DMS53 (cell line): ENCODE data around the gene CENPV.
"Not testable (repeated sequence)": the region's sequence is repeated elsewhere in the genome, so short reads cannot be mapped to it uniquely, and the experiment has no call there.

ENCODE experiments used
- DNase-seq: peaks from one replicate; lab custom pipeline; 2025; lab: John Stamatoyannopoulos, UW

The CENPV gene

DNA sequence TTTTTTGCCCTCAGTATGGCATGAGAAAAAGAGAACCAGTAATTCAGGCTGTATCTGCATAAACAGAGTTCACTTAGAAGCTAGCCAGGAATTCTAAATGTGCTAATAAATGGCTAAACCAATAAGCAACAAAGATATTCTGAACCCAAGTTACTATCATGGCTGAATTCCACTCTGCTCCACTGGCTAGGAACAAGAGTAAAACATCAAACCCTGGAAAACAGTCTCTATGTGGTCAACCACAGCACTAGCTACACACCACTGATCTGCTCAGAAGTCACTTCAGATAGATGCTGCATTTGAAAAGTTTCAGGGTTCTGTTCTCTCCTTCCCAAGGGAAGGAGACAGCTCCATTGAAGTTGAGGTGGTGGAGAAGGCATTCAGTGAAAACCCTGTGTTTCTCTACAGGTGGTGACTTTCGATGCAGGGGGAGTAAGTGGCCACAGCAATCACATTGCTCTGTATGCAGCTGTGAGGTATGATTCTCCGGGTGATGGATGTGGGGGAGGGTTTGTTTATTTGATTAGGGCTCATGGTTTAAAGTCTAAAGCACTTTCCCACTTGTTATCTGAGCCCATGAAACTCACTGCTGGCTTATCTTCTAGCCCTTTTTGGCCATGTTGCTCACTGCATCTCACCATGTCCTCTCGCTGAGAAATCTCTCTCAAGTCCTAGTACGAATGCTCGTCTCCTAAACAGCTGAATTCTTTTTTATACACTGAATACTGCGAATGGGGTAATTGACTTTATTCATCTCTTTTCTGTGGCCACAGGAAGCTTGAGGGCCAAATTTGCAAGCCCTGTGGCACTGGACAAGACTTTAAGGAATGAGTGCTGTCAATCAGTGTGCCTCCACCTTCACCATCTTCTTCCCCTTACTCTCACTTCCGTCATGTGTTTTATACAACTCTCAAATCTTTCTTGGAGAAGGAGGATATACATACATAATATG is 39.9 kb downstream of the CENPV start:
- peak; percentile 11 for DNase-seq

DNA sequence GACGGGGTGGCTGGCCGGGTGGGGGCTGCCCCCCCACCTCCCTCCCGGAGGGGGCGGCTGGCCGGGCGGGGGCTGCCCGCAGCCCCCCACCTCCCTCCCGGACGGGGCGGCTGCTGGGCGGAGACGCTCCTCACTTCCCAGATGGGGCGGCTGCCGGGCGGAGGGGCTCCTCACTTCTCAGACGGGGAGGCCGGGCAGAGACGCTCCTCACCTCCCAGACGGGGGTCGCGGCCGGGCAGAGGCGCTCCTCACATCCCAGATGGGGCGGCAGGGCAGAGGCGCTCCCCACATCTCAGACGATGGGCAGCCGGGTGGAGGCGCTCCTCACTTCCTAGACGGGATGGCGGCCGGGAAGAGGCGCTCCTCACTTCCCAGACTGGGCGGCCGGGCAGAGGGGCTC is 41.2 kb downstream of the CENPV start:
- not testable (repeated sequence) for DNase-seq

DNA sequence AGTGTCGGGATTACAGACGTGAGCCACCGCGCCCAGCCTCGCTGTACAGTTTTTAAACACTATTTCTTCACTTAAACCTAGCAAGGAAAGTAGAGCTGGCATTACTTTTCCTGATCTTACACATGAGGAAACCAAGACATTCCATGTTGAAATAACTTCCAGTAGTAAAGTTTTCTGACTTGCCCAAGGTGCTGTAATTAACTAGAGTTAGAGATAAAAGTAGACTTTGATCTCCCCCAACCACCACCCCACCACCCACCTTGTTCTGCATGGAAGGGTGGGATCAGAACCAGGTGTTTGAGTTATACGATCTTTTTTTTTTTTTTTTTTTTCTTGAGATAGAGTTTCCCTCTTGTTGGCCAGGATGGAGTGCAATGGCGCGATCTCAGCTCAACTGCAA is 47.1 kb downstream of the CENPV start:
- DNase-seq, result no peak

DNA sequence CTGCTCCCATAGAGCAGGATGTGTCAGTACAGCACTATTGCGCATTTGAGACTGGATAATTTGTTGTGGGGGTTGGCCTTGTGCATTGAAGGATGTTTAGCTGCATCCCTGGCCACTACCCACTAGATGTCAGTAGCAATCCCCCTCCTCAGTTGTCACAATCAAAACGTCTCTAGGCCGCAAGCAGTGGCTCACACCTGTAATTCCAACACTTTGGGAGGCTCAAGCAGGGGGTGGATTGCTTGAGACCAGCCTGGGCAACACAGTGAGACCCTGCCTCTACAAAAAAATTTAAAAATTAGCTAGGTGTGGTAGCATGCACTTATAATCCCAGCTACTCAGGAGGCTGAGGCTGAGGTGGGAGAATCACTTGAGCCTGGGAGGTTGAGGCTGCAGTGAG is 48.4 kb downstream of the CENPV start:
- peak; percentile 38 for DNase-seq

DNA sequence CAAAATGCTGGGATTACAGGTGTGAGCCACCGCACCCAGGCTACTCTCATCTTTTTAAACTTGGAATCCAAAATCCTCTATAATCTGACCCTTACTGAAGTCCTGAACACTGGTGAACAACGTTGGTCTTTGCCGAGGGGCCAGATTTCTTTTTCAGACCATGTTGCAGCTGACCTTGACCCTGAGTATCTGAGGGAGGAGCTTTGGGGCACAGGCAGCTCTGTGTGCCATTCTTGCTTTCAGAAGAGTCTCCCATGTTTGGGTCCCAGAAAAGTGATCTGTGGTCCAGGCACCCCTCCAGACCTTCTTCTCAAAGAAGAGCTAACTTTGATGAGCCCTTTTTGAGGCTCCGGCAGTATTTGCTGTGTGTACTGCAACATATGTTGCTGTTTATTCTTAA is 50.4 kb downstream of the CENPV start:
- no peak for DNase-seq

DNA sequence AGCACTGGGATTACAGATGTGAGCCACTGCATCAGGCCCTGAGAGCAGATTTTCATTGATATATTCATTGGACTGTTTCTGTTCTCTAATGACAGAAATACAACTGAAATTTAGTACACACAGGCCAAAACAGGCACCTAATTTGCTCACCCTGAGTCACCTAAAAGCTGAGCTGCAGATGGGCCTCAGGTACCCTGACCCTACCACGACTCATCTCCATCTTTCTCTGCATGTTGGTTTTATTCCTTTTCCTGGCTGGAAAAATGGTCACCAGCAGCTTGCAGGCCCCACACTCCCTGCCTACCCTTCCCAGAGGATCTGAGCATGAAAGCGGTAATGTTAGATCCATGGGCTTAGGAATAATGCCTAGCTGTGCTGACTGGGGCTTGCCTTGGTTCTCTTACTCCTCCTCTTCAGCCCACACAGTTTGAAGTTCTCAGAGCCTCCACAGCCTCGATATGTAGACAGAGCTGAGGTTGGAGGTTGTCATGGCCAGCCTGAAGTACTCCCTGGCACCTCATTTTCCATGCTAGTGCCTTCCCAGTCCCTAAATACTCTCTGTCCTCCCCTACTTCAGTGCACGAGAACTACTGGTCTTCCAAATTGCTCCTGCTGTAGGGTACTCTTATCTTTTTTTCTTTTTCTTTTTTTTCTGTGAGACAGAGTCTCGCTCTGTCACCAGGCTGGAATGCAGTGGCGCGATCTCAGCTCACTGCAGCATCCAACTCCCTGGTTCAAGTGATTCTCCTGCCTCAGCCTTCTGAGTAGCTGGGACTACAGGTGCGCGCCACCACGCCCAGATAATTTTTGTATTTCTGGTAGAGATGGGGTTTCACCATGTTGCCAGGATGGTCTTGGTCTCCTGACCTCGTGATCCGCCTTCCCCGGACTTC is 51.1 kb downstream of the CENPV start:
- no peak for DNase-seq

DNA sequence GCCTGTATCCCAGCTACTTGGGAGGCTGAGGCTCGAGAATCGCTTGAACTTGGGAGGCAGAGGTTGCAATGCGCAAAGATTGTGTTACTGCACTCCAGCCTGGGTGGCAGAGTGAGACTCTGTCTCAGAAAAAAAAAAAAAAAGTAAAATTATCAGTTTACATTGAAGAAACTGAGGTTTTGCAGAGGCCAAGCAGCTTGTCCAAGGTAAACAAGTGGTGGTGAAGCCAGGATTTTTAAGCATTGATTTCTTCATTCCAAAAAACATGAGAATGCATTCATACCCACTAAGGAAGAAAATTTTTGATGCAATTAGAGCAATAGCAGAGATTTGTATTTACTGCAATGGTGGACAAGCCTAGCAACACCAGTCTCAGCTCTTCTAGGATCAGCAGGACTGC is 52.7 kb downstream of the CENPV start:
- DNase-seq, result no peak

GRCh38 chr17:16298140-16298662 is 55.1 kb downstream of the CENPV start:
- no peak for DNase-seq

DNA sequence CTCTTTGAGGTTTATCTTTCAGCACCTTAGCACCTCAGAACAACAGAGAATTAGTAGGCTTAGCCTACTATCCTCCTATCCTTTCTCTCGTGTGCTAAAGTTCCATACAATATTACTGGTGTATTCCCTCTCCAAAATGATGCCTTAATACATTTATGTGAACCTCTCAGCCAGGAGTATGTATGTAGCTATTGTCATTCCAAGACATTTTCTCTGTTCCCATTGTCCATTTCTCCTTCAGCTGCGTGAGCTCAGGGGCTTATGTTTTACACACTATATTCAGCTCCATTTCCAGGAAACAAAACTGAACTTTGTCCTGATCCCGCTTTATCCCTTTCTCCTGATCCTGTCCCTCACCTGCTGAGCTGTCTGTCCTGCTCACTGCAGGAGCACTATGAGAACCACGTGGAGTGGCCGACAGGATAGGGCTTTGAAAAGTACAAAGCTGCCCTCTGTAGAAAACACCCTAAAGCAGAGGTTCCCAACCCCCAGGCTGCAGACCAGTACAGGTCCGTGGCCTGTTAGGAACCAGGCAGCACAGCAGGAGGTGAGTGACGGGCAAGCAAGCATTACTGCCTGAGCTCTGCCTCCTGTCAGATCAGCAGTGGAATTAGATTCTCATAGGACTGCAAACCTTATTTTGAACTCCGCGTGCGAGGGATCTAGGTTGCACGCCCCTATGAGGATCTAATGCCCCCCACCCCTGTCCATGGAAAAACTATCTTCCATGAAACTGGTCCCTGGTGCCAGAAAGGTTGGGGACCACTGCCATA is 55.7 kb downstream of the CENPV start:
- no peak for DNase-seq

GRCh38 chr17:16296072-16296471 is 57.2 kb downstream of the CENPV start:
- peak; percentile 72 for DNase-seq

DNA sequence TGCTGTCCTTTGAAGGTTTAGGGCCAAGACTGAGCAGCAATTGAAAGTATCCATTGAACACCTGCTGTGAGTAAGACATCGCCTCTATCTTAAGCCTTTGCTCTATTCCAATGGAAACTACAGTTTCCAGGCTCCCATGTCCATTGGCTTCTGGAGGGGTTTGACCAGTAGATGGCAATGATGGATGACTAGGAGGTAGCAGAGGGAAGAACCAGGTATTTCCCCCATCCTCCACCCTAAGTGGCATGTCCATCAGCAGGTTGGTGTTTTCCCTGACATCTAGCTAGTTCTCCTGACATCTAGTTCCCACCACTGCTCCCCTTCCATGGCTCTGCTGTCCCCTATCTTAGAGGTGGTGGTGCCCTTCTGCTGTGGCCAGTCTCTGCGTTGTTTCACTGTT is 58.7 kb downstream of the CENPV start:
- no peak for DNase-seq

DNA sequence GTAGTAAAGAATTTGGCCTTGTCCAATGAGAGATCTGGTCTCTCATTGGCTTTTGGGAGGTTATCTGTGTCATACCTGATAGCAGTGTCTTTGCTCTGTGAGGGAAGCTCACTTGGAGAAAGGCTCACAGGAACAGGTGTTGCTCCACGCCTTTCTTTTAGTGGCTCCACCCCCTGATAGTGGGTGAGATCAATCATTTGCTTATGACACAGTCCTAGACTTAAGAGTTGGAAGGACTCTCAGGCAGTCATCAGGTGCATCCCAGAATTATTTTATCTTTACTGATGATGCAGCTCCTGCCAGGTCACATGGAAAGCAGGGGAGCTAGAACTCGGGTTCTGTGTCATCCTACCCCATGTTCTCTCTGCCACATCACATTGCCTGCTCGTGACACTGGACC is 59.3 kb downstream of the CENPV start:
- no peak for DNase-seq
